Middle frontal gyrus (tissue), 1 donor: ENCODE results near the gene LAX1.

Experiments
- DNase-seq: peaks from one replicate; pipeline ENCODE4 v3.0.0-alpha.2; 2015; ENCODE audit warnings: low spot score; ENCODE audit errors: extremely low spot score

The LAX1 gene

DNA sequence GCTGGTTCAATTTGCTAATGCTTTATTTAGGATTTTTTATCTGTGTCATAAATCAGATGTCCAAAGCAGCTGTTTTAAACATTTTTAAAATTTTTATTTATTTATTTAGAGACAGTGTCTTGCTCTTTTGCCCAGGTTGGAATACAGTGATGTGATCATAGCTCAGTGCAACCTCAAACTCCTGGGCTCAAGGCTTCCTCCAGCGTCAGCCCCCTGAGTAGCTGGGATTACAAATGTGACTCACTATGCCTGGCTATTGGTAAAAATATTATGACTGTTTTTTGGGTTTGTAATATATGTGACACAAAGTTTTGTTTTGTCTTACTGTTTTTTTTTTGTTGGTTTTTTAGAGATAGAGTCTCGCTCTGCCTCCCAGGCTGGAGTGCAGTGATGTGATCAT is 42.2 kb downstream of the LAX1 start:
- DNase-seq, result no peak

DNA sequence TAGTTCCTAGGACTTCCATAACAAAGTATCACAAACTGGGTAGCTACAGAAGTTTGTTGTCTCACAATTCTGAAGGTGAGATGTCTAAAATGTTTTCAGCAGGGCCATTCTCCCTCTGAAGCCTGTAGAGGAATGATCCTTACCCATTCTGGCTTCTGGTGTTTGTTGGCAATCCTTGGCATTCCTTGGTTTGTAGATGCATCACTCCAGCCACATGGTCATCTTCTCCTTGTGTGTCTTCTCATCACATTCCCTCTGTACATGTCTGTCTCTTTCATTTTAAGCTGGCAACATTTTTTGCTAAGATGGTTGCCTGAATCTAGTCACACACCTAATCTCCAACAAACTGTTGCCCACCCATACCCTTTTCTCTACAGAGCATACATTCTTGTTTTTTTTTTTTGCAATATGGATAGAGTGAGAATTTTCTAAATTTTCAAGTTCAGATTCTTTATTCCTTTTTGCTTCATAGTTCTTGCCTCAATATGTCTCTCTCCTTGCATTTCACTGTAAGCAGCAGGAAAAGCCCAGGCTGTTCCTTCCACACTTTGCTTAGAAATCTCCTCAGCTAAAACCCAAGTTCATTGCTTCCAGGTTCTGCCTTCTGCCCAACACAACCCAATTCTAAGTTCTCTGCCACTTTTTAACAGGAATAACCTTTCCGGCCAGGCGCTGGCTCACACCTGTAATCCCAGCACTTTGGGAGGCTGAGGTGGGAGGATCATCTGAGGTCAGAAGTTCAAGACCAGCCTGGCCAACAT is 48.8 kb downstream of the LAX1 start:
- no peak for DNase-seq

DNA sequence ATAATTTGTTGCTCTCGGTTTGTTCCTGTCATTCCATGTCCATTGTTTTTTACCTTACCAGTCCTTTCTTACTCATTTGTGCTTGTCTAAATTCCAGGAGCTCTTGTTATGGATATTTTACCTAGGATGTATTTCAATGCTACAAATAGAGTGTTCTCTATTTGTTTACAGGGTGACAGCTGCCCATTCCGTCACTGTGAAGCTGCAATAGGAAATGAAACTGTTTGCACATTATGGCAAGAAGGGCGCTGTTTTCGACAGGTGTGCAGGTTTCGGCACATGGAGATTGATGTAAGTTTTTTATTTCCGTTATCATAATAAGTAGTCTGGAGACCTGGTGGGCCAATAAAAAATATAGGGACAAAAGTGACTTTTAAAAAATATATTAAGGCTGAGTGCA is 53.4 kb downstream of the LAX1 start:
- no peak for DNase-seq

DNA sequence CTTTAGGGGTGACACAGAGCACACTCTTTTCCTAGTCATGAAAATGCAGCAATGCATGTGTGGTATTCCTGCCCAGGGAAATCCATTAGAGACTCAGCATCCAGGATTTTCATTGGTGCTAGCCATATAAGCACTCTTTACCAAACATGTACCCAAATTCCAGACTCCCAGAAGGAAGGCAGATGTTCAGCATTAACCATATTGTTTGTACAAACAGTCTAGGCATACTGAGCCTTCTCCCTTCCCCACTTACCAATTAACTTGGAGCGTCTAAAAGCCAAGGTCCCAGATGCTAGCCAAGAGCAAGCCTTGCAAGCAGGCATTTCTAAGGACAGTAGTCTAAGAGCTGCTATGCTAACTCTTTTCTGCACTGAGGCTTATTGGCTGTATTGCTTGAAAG is 58.3 kb downstream of the LAX1 start:
- DNase-seq, result no peak
